K562 (cell line): ENCODE measurements around the gene DNAJB14. TPM values are rescaled to one million over a fixed set of nuclear protein-coding genes. Genes with fewer than 3 reads are reported as not detected.
A peak's percentile ranks its signal among the peaks of the same experiment; 100 is the strongest.

ENCODE experiments used
- C11orf30 ChIP-seq: fragments of 450-650 bp; IDR thresholded peaks from 2 replicates; pipeline ENCODE4 v1.6.1; 2016; ENCODE audit warnings: low read depth, mild to moderate bottlenecking
- KLF1 ChIP-seq: fragments of 450-650 bp; IDR thresholded peaks from 2 replicates; pipeline ENCODE4 v1.6.1; 2016; ENCODE audit warnings: missing genetic modification characterization, missing compliant biosample characterization
- MXI1 ChIP-seq: IDR thresholded peaks from 2 replicates; pipeline ENCODE4 v1.6.1; 2011; ENCODE audit warnings: low read depth, mild to moderate bottlenecking, improper control_type of control experiment, low read length
- NFE2 ChIP-seq: IDR thresholded peaks from 2 replicates; pipeline ENCODE4 v1.6.1; 2014; ENCODE audit warnings: antibody characterized with exemption, low read depth
- PML ChIP-seq: IDR thresholded peaks from 2 replicates; pipeline ENCODE4 v1.6.1; 2012; ENCODE audit warnings: low read length, inconsistent platforms
- RBM39 ChIP-seq: fragments of 200-400 bp; formaldehyde crosslinking; optimal IDR thresholded peaks from 2 replicates; pipeline ENCODE3; 2018; ENCODE audit warnings: low read depth, low read length
- ZNF778 ChIP-seq: fragments of 450-650 bp; formaldehyde crosslinking; IDR thresholded peaks from 2 replicates; pipeline ENCODE4 v1.4.0; 2020; ENCODE audit warnings: mild to moderate bottlenecking, moderate library complexity
- polyA plus RNA-seq, 8 experiments: library from polyadenylated mRNA; depleted of rRNA in 4 of 8; stranded (reverse) in 5 of 8; unstranded in 3 of 8; fragments of >200 nt; fragmentation: Nextera tagmentation in 2 of 8; fragmentation: Illumina TruSeq in 1 of 8; extraction: Ambion mirVana in 2 of 8; extraction: Trizol in 1 of 8; gene quantifications; 2 replicates each; pipeline versions ENCODE4 v1.2.1 to v1.2.3, GENCODE V29; 2011 to 2014; ENCODE audit warnings: inconsistent platforms in 1 of 8, missing spikeins in 1 of 8
- total RNA-seq, 7 experiments: library from RNA; depleted of rRNA in 6 of 7; stranded (reverse); fragments of >200 nt in 6 of 7; fragmentation: Illumina TruSeq in 2 of 7; extraction: Trizol in 2 of 7; gene quantifications; 2 replicates each; pipeline versions ENCODE4 v1.2.1 to v1.2.3, GENCODE V29; 2011 to 2021; ENCODE audit warnings: low replicate concordance in 1 of 7
- TF ChIP-seq, protein P1 (sequence below), 2 experiments: fragments of 450-650 bp in 1 of 2; sonication (generic) in 1 of 2; formaldehyde crosslinking in 1 of 2; IDR thresholded peaks; 2 replicates each; pipeline versions ENCODE4 v1.7.1 to v1.9.0; 2016 to 2022; ENCODE audit warnings: inconsistent platforms in 1 of 2, mild to moderate bottlenecking in 1 of 2, missing genetic modification reagents in 1 of 2
- TF ChIP-seq, protein P2 (sequence below), 3 experiments: fragments of 200-800 bp in 1 of 3; fragments of 250-450 bp in 1 of 3; fragments of 450-650 bp in 1 of 3; sonication (Bioruptor Pico) in 1 of 3; sonication (Bioruptor generic) in 1 of 3; formaldehyde crosslinking in 1 of 3; IDR thresholded peaks; 2 replicates each; pipeline versions ENCODE4 v1.6.1 to v1.8.0; 2016 to 2022; ENCODE audit warnings: mild to moderate bottlenecking in 2 of 3, missing genetic modification characterization in 2 of 3, missing compliant biosample characterization in 1 of 3, moderate library complexity in 1 of 3

DNAJB14 gene
- total and polyA plus RNA-seq, 9 of the 15 experiments (the other 6 are each of a cell fraction or from before 2014, with no cell fraction given): 5.5 to 28.0 (median 12.7) TPM

DNA sequence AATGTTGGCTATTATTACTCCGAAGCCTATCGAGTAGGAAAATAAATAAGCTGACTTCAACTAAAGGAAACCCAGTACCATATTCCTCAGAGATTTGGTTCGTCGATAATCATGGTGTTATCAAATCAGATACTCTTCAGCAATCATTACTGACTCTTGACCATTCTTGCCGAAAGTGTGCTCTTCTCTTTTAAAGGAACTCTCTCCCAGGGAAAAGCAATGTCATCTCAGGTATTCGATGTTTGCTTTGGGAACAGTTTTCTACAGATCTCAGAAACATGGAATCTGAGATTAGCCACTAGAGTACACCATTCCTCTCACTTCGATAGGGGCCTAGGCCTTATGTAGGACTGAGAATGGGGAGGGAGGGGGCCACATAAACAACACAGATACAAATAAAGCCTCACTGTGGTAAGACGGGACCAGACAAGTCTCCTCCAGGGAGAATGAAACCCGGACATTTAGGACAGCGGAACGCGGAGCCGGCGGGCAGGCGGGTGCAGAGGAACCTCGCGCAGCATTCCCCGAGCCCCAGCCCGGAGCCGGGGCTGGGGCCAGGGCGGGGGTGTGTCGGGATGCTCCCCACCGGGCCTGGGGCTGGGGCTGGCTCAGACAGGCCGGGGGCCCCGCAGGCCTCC lies 581 bp downstream of the DNAJB14 start (continued):
- 0 out of 2 replicates have a peak, but pooled peaks have one; percentile 6 for TF ChIP-seq MXI1
- TF ChIP-seq C11orf30: peak; percentile 5; the same call in 1 of the 2 replicates
- TF ChIP-seq, protein P1, sequence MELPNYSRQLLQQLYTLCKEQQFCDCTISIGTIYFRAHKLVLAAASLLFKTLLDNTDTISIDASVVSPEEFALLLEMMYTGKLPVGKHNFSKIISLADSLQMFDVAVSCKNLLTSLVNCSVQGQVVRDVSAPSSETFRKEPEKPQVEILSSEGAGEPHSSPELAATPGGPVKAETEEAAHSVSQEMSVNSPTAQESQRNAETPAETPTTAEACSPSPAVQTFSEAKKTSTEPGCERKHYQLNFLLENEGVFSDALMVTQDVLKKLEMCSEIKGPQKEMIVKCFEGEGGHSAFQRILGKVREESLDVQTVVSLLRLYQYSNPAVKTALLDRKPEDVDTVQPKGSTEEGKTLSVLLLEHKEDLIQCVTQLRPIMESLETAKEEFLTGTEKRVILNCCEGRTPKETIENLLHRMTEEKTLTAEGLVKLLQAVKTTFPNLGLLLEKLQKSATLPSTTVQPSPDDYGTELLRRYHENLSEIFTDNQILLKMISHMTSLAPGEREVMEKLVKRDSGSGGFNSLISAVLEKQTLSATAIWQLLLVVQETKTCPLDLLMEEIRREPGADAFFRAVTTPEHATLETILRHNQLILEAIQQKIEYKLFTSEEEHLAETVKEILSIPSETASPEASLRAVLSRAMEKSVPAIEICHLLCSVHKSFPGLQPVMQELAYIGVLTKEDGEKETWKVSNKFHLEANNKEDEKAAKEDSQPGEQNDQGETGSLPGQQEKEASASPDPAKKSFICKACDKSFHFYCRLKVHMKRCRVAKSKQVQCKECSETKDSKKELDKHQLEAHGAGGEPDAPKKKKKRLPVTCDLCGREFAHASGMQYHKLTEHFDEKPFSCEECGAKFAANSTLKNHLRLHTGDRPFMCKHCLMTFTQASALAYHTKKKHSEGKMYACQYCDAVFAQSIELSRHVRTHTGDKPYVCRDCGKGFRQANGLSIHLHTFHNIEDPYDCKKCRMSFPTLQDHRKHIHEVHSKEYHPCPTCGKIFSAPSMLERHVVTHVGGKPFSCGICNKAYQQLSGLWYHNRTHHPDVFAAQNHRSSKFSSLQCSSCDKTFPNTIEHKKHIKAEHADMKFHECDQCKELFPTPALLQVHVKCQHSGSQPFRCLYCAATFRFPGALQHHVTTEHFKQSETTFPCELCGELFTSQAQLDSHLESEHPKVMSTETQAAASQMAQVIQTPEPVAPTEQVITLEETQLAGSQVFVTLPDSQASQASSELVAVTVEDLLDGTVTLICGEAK (IDR thresholded peaks at IDR 0.05): 0 out of 2 replicates have a peak, but pooled peaks have one; percentile 64
- TF ChIP-seq, protein P1 (CRISPR knock-in tag; IDR thresholded peaks at IDR 0.05): no peak
- 0 out of 2 replicates have a peak, but pooled peaks have one; percentile 9 for TF ChIP-seq NFE2
- TF ChIP-seq PML: no peak
- TF ChIP-seq KLF1: no peak
- TF ChIP-seq RBM39: no peak
- TF ChIP-seq, protein P2, sequence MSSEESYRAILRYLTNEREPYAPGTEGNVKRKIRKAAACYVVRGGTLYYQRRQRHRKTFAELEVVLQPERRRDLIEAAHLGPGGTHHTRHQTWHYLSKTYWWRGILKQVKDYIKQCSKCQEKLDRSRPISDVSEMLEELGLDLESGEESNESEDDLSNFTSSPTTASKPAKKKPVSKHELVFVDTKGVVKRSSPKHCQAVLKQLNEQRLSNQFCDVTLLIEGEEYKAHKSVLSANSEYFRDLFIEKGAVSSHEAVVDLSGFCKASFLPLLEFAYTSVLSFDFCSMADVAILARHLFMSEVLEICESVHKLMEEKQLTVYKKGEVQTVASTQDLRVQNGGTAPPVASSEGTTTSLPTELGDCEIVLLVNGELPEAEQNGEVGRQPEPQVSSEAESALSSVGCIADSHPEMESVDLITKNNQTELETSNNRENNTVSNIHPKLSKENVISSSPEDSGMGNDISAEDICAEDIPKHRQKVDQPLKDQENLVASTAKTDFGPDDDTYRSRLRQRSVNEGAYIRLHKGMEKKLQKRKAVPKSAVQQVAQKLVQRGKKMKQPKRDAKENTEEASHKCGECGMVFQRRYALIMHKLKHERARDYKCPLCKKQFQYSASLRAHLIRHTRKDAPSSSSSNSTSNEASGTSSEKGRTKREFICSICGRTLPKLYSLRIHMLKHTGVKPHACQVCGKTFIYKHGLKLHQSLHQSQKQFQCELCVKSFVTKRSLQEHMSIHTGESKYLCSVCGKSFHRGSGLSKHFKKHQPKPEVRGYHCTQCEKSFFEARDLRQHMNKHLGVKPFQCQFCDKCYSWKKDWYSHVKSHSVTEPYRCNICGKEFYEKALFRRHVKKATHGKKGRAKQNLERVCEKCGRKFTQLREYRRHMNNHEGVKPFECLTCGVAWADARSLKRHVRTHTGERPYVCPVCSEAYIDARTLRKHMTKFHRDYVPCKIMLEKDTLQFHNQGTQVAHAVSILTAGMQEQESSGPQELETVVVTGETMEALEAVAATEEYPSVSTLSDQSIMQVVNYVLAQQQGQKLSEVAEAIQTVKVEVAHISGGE (CRISPR knock-in tag; IDR thresholded peaks at IDR 0.05): peak in 2 of 3 experiments; percentile 39 to 90; a peak in 3 of 6 replicates
- no peak for TF ChIP-seq ZNF778 (CRISPR knock-in tag)
